Activated CD4-positive, CD25-positive, alpha-beta regulatory T cell treated with anti-CD3 and anti-CD28 coated beads, Interleukin-2, amount 50 U/mL, for 24 hours (primary cell): Measurements from ENCODE around the gene SH3D19.

ENCODE experiments used
- ATAC-seq, 2 donors: fragments of 150-1000 bp; cut with Tn5 transposase; one replicate each; pipeline ENCODE4 v1.10.0; 2021; ENCODE audit warnings: mild to moderate bottlenecking in 1 of 2, moderate library complexity in 1 of 2

The SH3D19 gene

DNA sequence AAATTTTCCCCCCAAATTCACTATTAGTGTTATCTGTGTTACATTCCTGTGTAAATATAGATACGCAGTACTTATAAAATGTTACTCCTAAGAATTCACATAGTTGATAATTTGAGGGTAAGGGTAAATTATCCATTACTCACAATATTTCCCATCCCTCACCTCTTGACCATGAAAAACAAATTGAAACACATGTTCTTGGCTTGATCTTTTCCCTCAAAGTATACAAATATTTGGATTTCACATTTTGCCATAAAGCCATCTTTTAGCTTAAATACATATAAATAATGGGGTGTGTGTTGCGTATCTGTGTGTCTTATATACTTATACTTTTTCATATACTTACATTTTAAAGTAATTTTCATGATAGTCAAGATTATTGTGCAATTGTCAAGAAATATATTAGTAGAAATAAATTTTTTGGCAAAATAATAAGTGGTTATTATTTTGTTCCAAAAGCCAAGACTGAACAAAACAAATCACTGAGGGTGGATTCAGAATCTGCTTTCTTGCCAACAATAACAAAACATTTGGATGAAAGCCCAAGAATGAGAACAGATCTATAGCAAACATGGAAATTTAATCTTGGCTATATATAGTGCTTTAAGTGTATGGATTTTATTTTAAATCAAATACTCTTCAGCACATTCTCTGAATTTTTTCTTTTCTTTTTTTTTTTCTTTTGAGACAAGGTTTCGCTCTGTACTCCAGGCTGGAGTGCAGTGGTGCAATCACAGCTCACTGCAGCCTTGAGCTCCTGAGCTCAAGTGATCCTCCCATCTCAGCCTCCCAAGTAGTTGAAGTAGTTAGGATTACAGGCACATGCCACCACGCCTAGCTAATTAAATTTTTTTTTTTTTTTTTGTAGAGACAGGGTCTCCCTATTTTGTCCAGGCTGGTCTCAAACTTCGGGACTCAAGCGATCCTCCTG, 97.0 kb downstream of the SH3D19 start:
- no peak for ATAC-seq

DNA sequence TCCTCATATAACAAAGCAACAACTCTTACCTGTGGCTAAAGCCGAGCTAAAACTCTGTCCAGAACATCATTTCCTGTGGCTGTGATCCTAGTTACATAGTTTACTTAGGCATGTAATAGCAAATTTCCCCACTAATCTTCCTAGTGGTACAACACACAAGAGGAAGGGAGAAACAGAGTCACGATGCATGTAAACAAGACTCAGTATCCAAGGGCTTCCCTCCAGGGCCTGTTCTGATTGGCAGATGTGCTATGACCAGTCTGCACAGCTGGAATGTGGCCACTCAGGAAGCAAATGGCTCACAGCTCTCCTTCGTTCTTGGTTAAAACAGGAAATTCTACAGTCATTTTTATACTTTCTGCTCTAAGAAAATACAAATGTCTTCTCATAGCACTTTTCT, 97.7 kb downstream of the SH3D19 start:
- ATAC-seq = no peak

DNA sequence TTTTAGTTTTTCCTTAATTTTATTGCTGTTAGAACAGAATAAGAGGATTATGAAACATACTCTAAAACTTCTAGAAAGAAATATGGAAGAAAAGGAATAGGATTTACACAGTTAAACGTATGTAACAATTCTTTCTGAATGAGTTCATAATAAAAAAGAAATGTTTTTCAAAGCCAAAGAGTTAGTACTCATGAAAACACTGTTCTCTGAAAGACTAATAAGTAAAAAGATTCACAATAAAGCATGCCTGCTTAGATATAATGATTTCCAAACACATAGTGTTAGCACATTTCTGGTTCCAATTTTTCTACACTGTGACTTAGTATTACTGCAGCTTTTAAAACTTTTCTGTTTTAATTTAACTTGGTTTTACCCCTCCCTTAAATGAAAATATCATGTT, 98.2 kb downstream of the SH3D19 start:
- ATAC-seq = no peak

DNA sequence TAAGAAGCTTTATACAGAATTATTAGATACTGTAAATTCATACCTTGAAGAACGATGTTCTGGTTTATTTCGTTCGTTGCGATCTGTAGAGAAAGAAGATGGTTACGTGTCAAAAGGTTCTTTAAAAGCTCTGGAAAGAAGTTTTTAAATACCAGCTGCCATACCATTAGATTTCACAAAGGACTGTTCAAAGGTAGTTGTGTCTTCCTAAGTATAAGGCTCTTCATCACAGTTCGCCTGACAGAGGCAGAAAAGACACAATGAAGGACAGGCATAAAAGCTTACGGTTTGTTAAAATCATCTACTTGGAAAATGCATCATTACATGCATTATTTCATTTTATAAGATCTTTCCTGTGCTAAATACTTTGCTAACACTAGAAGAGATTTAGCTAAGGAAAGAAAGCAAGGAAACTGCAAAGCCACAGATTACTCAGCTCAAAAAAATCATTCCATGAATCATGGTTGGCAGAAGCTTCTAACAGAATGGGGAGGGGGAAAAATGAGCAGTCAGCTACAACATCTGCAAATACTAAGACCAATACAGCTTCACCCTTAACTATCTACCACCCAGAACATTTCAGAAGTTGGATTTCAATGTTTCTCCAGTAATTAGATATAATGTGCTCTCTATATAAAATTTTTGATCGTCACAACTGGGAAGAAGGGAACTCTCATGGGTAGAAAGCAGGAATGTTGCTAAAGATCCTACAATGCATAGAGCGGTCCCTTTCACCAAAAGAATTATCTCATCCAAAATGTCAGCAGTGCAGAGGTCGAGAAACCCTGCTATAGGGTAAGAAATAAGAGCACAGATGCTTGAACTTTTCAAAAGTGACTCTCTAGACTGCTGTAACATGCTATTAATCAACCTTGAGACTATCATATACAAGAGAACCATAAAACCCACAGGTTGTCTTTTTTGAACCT, 99.1 kb downstream of the SH3D19 start:
- ATAC-seq = no peak

DNA sequence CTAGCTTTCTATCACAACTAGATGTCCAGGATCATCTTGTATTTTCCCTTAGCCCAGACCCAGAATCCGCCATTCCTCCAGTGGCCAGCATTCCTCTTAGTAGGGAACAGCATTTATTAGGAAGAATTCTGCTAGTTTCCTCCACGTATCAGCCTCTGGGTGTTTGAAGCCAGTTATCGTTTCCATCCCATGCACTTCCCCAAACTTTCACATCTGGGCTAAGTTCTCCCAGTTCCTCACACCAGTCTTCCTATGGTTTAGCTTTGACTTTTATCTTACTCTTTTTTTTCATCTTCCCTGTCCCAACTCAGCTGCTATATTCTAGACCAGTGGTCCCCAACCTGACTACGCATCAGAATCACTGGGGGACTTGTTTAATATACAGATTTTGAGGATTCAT, 101.9 kb downstream of the SH3D19 start:
- ATAC-seq = no peak

DNA sequence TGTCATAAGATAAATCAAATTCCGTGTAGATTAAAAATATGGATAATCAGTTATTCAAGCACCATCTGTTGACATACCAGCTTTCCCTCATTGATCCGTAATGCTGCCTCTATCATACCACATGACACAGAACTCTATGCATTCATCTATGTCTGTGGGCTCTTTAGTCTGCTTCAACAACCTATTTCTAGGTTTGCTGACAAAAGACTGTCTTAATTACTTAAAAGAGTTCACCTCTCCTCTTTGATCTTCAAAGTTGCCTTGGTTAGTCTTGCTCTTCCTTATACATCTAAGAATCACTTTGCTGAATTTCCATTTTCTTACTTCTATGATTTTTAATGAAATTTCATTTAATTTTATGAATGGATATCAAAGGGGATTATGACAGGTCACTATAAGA, 105.5 kb downstream of the SH3D19 start:
- ATAC-seq = no peak

DNA sequence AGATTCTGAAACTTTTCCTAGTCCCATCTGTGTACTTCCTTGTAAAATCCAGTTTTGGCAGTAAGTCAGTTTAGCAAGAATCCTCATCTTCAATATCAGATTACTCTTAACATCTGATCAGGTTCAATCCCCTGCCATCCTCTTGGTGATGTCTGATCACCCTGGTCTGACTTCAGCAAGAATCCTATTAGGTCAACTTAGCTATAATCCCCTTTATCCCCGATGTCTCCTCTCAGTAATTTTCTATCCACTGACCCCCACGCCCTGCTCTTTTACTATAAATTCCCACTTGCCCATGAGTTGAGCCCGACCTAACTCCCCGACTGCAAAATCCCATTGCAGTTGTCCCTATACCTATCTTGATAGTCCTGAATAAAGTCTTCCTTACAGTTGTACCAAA, 106.3 kb downstream of the SH3D19 start:
- no peak for ATAC-seq

DNA sequence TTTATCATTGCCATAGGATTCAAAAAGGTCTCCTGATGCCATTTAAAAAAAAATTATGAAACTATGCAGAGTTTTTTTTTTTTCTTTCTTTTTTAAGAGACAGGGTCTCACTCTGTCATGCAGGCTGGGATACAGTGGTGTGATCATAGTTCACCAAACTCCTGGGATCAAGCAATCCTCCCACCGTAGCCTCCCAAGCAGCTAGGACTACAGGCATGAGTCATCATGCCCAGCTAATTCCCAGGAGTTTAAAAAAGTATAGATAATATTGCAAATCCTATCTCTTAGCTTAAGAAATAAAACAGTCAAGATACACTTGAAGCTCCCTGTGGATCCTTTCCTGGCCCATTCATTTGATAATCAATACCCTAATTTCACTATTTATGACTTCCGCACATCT, 107.1 kb downstream of the SH3D19 start:
- ATAC-seq = no peak

DNA sequence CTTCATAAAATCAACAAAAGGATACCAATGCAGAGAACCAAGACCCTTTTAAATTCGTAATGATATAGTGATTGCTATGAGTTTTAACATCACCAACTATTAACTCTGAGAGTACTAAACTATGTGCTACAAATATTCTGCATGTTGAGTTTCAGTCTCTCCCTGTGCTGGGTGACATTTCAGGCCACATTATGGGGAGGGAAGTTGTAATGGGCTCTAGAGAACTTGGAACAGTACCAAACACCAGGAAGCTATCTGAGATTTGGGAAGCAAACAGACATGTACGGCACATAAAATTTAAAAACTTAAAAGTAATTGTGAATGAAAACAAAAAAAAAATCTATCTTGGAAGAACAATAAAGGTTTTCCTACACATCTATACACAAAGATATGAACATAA, 108.1 kb downstream of the SH3D19 start:
- ATAC-seq = no peak

DNA sequence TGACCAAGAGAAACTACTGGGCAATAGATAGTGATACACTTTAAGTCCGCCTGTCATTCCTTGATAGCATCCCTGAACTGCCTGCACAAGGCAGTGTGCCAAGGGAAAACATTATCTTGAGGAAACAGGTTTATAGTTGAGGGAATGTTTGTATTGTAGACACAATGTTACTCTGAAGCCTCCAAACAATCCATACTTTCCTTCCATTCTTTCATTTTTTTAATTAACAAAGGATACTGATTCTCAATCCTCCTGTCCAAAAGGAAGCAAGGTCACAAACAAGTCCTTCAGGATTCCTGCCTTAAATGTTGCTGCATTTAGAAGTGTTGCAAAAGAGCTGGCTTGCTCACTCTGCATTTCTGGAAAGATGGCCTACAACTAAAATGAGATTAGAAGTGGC, 110.1 kb downstream of the SH3D19 start:
- ATAC-seq = no peak

DNA sequence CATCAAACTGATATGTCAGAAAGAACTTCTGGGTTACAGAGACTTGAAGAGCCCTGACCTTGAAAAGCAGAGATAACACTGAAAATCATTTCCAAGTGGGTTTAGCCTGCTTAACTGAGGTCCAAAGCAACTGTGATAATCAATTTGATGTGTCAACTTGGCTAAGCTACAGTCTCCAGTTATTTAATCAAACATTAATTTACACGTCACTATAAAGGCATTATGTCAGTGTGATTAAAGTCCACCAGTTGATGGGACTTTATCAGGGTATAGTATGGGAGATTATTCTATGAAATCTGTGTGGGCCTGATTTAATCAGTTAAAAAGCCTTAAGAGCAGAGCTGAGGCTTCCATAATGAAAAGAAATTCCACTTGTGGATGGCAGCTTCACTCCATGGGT, 117.5 kb downstream of the SH3D19 start:
- no peak for ATAC-seq

DNA sequence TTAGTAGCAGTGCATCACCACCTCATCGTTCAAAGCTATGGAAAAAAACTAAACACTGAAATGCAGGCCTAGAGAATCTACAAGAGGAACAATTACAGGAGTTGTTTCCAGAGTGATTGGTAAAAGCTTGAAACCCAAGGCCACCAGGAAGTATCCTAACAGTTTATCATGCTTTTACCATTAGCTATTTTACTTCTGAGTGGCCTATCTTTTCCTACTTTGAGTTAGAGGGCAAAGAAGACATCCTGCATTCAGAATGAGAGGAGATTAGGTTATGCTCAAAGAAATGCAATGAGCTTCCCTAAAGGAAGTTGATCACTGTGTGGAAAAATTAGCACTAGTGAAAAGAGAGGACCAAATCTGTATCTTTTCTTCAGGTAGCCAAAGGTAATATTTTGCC, 118.2 kb downstream of the SH3D19 start:
- ATAC-seq = no peak

DNA sequence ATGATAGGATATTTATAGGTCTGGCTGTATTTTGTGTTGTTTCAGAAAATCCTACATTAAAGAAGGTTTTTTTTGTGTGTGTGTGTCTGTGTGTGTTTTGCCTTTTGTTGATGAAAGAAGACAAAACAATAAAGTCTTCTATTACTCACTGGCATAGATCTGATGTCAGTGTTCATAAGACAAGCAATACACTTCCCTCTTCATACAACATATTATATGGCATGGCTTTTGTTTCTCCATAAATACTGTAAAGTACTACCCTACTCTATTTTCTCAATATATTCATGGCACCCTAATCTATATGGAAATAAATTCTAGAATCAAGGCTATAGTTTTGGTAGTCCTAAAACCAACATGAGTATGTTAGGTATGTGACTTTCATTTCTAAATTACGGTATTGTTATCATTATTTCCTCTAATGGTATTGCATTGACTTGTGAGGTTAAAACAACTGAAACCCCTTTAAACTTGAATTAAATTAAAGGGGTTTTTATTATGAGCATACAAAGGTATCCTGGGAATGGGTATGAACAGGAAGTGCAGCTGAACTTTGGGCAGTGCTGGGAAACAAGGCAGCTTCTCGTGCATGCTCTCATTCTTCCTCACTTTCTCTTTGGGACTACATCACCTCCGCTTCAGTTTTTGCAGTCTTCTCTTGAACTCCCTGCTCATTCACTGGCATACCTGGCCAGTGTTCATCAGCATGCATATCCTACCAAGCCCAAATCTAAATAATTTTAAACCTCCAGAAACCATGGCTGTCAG, 119.0 kb downstream of the SH3D19 start:
- no peak for ATAC-seq

DNA sequence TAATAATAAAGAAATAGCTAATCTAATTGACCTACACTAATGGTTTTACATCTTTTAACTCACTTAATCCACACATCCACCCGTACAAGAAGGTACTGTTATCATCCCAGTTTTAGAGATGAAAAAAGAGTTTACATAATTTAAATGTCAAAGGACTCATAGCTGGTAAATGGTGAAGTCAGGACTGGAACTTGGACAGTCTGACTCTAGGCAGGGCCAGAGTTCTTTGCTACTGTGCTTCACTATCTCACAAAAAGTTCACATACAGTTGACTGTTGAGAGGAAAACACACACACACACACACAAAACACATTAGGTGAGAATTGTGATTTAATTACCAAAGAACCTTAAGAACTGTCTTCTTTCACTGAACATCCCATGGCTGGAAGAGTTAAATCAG, 119.7 kb downstream of the SH3D19 start:
- ATAC-seq = no peak

DNA sequence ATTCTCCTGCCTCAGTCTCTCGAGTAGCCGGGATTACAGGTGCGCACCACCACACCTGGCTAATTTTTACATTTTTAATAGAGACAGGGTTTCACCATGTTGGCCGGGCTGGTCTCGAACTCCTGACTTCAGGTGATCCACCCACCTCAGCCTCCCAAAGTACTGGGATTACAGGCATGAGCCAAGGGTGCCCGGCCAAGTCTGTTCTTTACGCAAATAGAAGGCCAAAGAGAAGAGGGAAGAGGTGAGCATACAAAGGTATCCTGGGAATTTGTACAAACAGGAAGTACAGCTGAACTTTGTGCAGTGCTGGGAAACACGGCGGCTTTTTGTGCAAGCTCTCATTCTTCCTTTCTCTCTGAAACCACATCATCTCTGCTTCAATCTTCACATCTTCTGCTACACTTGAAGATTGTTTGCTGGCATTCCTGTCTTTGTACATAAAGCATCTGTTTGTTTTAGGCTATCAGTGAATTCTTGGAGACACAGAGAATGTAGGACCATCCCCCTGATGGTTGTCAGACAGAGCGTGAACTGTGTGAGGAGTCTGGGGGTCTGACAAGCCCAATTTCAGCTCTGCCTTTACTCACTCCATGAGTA, 120.4 kb downstream of the SH3D19 start:
- ATAC-seq = no peak

DNA sequence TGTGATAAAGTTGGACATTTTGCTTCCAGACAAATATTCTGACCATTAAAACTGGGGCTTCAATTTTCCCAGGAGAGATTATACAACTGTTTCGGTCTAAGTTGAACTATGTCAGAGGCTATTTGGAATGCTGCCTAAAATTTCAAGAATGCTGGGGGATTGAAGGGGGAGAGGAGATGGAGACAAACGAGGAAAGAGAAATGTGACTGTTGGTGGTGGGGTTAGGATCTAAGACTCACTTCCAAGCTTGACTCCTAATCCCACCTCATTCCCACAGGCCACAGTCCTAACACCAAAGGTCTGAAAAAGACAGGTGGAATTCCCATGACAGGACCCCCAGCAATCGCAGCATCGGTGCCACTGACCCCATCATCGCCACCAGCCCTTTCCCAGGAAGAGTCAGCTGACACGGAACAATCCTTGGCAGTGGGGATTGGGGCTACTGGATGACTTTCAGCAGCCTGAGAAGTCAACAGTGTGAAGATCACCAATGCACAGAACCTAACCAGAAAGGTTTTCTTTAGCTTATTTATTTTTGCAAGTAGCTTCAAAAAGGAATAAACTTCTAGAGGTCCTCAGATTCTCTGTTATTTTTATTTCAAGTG, 122.5 kb downstream of the SH3D19 start:
- ATAC-seq = no peak

DNA sequence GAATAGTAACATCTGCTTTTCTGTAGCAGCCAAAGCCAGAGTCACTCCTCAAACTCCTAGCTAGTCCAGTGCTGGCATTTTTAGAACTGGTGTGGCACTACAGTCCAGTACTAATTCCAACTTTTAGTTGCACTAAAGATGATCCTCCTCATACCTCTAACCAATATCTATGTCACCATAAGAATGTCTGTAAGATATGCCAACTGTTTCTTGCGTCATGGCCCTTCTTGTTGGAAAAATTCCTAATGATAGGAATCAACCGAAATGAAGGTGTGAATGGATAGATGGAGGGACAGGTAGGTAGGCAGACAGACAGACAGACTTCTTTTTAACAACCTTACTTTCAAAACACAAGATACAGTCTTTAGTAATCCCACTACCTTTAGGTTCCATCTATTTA, 123.0 kb downstream of the SH3D19 start:
- no peak for ATAC-seq

DNA sequence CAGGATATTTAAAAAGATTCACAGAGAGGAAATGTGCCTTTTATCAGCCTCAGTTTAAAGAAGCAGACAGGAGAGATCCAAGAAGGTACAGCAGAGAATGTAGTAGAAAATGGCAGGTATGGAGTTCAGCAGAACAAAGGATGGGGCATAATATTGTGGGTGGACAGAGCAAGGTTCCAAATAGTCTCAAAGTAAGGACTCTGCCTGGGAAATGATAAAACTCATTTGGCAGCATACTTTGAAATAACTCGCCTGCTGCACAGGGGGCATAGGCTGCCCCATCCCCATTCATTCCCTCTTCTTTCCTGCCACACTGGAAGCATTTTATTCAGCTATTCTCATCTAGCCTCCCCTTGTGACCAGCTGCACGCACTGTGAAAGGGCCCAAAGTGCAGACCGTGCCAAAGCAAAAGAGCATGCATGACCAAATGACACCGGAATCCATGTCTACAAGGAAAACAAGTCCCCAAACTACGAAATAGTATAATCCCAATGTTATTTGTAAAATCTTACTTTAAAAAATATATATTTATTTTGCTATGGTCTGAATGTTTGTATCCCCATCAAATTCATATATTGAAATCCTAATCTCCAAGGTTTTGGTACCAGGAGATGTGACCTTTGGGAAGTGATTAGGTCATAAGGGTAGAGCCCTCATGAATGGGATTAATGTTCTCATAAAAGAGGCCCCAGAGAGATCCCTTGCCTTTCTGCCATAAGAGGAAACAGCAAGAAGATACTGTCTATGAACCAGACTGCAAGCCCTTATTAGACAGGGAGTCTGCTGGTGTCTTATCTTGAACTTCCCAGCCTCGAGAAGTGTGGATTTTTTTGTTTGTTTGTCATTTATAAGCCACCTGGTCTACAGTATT, 125.8 kb downstream of the SH3D19 start:
- ATAC-seq = no peak

DNA sequence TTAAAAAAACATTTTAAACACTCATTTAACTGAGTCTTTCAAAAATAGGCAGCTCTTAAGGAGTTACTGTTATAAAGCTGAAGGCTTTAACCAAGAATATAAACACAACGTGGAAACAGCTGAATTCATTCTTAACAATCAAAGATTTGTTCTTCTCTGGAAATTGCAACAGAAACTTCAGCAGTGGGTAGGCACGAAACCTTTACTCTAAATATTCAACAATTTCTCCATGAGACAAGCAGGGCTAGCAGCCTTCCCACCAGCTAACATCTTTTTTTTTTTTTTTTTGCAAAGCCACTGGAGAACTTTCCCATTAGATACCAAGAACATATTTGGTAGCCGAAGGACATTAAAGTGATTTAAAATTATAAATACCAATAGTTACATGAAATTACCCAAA, 126.7 kb downstream of the SH3D19 start:
- no peak for ATAC-seq

DNA sequence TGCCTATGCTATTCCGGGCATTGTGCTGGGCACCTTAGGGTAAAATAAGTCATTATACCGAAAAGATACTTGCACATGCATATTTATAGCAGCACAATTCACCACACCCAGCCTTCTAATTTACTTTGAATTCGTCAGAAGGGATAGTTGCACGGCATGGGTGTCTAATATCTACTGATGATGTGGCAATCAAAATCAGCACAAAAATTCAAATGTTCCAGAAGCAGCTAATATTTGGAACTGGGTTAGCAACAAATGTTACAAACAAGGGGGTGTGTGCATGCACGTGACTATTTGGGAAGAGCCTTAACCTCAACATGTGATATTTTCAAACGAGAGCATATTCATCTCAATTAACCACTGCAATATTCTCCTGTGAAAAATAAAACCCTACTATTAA, 128.2 kb downstream of the SH3D19 start:
- no peak for ATAC-seq

DNA sequence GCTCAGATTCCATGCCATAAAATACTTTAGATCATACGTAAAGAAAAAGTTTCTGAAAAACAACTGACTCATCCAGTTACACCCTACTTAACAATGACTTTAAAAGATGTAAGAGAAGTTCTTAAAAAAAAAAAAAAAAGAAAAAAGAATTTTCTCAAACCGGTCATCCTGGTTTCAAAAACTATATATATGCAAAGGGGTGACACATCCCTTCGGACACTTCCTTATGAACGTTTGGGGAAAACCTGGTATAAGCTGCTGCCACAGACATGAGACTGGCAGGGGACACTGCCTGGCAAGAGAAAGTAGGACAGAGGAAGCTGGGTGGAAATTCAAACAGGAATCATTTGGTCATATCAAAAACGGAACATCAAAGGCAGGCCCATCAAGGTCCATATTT, 129.6 kb downstream of the SH3D19 start:
- no peak for ATAC-seq
